Loucy (cell line): ENCODE measurements around the gene TBC1D8.
"Not testable (repeated sequence)": the region's sequence is repeated elsewhere in the genome, so short reads cannot be mapped to it uniquely, and the experiment has no call there.

Experiments
- H2AFZ ChIP-seq: fragments of 200-600 bp; sonication (generic); 2 replicates; pipeline ENCODE4 v1.6.0; 2016; ENCODE audit warnings: antibody characterized with exemption, mild to moderate bottlenecking, low read length, moderate library complexity
- H3F3A ChIP-seq: fragments of 200-600 bp; 2 replicates; pipeline ENCODE4 v1.6.0; 2016; ENCODE audit warnings: antibody characterized with exemption, low read depth, mild to moderate bottlenecking
- H3K27me3 ChIP-seq: fragments of 200-600 bp; sonication (generic); 2 replicates; pipeline ENCODE4 v1.6.1; 2014; ENCODE audit warnings: low read length, mild to moderate bottlenecking; ENCODE audit not compliant: insufficient read depth, poor library complexity, severe bottlenecking
- H3K36me3 ChIP-seq: fragments of 200-600 bp; sonication (generic); 2 replicates; pipeline ENCODE4 v1.6.1; 2016; ENCODE audit warnings: low read length; ENCODE audit not compliant: insufficient read depth
- H3K4me1 ChIP-seq: fragments of 200-600 bp; sonication (generic); 2 replicates; pipeline ENCODE4 v1.5.1; 2014; ENCODE audit warnings: low read length, mild to moderate bottlenecking; ENCODE audit not compliant: insufficient read depth, poor library complexity, severe bottlenecking
- H3K4me2 ChIP-seq: fragments of 200-600 bp; sonication (generic); 2 replicates; pipeline ENCODE4 v1.6.0; 2014; ENCODE audit warnings: antibody characterized with exemption, low read length, low read depth, mild to moderate bottlenecking; ENCODE audit not compliant: poor library complexity, severe bottlenecking
- H3K4me3 ChIP-seq: fragments of 200-600 bp; sonication (generic); 2 replicates; pipeline ENCODE4 v1.5.1; 2014; ENCODE audit warnings: low read length, mild to moderate bottlenecking, mixed read lengths; ENCODE audit not compliant: poor library complexity, severe bottlenecking
- H3K79me2 ChIP-seq: fragments of 200-600 bp; sonication (generic); 2 replicates; pipeline ENCODE4 v1.6.1; 2014; ENCODE audit warnings: low read length; ENCODE audit not compliant: insufficient read depth
- H3K9ac ChIP-seq: fragments of 200-600 bp; sonication (generic); 2 replicates; pipeline ENCODE4 v1.6.0; 2014; ENCODE audit warnings: mild to moderate bottlenecking, low read depth, low read length, moderate library complexity; ENCODE audit not compliant: poor library complexity, severe bottlenecking
- H3K9me2 ChIP-seq: fragments of 200-600 bp; sonication (generic); replicated peaks from 2 replicates; pipeline ENCODE4 v1.6.1; 2016; ENCODE audit warnings: low read depth, low read length, mixed read lengths
- H3K9me3 ChIP-seq: fragments of 200-600 bp; sonication (generic); 2 replicates; pipeline ENCODE4 v1.6.1; 2014; ENCODE audit warnings: mild to moderate bottlenecking, antibody characterized with exemption, low read length, low read depth; ENCODE audit not compliant: insufficient read depth
- H4K20me1 ChIP-seq: fragments of 200-600 bp; sonication (generic); 2 replicates; pipeline ENCODE4 v1.6.0; 2014; ENCODE audit warnings: antibody characterized with exemption, low read length, mild to moderate bottlenecking; ENCODE audit not compliant: insufficient read depth, poor library complexity, severe bottlenecking
- EZH2phosphoT487 ChIP-seq: fragments of 200-600 bp; IDR thresholded peaks from 2 replicates; pipeline ENCODE4 v1.6.1; 2018; ENCODE audit warnings: antibody characterized with exemption, mild to moderate bottlenecking, moderate library complexity, borderline replicate concordance
- TF ChIP-seq, protein P1 (sequence below): fragments of 200-600 bp; sonication (generic); conservative IDR thresholded peaks from 2 replicates; pipeline ENCODE4 v1.5.1; 2014; ENCODE audit warnings: mild to moderate bottlenecking, antibody characterized with exemption, low read length

The TBC1D8 gene

GRCh38 chr2:101173707-101174295 lies 22.6 kb upstream of the TBC1D8 start:
- Histone ChIP-seq H3K27me3 (no peaks in the 10 kb centered on the region), H4K20me1 (no peaks in the 10 kb centered on the region), H3K4me3 (no peak overlapping the region), H2AFZ (no peak overlapping the region), H3K79me2 (no peaks in the 10 kb centered on the region), H3K9ac (no peak overlapping the region), H3K4me1 (no peaks in the 10 kb centered on the region), H3K36me3 (no peaks in the 10 kb centered on the region), H3K9me2 (no peaks in the 10 kb centered on the region), H3K9me3 (no peaks in the 10 kb centered on the region; the same call in 1 of the 2 replicates), H3F3A (no peaks in the 10 kb centered on the region), H3K4me2 (no peak overlapping the region)
- TF ChIP-seq EZH2phosphoT487: no peak
- TF ChIP-seq, protein P1, sequence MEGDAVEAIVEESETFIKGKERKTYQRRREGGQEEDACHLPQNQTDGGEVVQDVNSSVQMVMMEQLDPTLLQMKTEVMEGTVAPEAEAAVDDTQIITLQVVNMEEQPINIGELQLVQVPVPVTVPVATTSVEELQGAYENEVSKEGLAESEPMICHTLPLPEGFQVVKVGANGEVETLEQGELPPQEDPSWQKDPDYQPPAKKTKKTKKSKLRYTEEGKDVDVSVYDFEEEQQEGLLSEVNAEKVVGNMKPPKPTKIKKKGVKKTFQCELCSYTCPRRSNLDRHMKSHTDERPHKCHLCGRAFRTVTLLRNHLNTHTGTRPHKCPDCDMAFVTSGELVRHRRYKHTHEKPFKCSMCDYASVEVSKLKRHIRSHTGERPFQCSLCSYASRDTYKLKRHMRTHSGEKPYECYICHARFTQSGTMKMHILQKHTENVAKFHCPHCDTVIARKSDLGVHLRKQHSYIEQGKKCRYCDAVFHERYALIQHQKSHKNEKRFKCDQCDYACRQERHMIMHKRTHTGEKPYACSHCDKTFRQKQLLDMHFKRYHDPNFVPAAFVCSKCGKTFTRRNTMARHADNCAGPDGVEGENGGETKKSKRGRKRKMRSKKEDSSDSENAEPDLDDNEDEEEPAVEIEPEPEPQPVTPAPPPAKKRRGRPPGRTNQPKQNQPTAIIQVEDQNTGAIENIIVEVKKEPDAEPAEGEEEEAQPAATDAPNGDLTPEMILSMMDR: no peak

DNA sequence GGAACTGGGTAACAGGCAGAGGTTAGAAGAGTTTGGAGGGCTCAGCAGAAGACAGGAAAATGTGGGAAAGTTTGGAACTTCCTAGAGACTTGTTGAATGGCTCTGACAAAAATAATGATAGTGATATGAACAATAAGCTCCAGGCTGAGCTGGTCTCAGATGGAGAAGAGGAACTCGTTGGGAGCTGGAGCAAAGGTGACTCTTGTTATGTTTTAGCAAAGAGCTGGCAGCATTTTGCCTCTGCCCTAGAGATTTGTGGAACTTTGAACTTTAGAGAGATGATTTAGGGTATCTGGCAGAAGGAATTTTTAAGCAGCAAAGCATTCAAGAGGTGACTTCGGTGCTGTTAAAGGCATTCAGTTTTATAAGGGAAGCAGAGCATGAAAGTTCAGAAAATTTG lies 18.6 kb upstream of the TBC1D8 start:
- not testable (repeated sequence) for H3K27me3 ChIP-seq, H3F3A ChIP-seq, H3K9me3 ChIP-seq, H4K20me1 ChIP-seq, H3K4me3 ChIP-seq, H2AFZ ChIP-seq, H3K36me3 ChIP-seq, H3K4me2 ChIP-seq, H3K79me2 ChIP-seq, H3K9ac ChIP-seq, H3K9me2 ChIP-seq, H3K4me1 ChIP-seq

DNA sequence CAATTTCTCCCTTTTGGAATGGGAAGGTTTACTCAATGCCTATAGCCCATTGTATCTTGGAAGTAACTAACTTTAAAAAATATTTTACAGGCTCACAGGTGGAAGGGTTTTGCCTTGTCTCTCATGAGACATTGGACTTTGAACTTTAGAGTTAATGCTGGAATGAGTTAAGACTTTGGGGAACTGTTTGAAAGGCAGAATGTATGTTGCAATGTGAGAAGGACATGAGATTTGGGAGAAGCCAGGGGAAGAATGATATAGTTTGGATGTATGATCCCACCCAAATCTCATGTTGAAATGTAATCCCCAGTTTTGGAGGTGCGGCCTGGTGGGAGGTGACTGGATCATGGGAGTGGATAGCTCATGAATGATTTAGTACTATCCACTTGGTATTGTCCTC lies 17.5 kb upstream of the TBC1D8 start:
- Histone ChIP-seq H3F3A (no peaks in the 10 kb centered on the region), H3K36me3 (no peaks in the 10 kb centered on the region), H3K9me3 (peaks cover 5% of the 10 kb centered on the region; the same call in 1 of the 2 replicates), H4K20me1 (no peaks in the 10 kb centered on the region), H3K9ac (no peak overlapping the region), H2AFZ (no peak overlapping the region), H3K4me3 (no peak overlapping the region), H3K9me2 (no peaks in the 10 kb centered on the region), H3K4me2 (no peak overlapping the region), H3K4me1 (no peaks in the 10 kb centered on the region), H3K79me2 (no peaks in the 10 kb centered on the region), H3K27me3 (no peaks in the 10 kb centered on the region)
- TF ChIP-seq EZH2phosphoT487: no peak
- TF ChIP-seq, protein P1: no peak

DNA sequence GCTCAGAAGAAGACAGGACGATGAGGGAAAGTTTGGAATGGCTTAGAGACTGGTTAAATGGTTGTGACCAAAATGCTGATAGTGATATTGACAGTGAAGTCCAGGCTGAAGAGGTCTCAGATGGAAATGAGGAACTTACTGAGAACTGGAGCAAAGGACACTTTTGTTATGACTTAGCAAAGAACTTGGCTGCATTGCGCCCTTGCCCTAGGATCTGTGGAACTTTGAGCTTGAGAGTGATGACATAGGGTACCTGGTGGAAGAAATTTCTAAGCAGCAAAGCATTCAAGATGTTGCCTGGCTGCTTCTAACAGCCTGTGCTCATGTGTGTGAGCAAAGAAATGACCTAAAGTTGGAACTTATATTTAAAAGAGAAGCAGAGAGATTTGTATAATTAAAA lies 16.4 kb upstream of the TBC1D8 start:
- not testable (repeated sequence) for H3K27me3 ChIP-seq, H3K9ac ChIP-seq, H4K20me1 ChIP-seq, H3K4me1 ChIP-seq, H3K4me3 ChIP-seq, H3F3A ChIP-seq, H3K9me3 ChIP-seq, H3K9me2 ChIP-seq, H3K4me2 ChIP-seq, H3K79me2 ChIP-seq, H2AFZ ChIP-seq, H3K36me3 ChIP-seq
